Measurements from ENCODE around the gene SFTPD.

SFTPD gene

DNA sequence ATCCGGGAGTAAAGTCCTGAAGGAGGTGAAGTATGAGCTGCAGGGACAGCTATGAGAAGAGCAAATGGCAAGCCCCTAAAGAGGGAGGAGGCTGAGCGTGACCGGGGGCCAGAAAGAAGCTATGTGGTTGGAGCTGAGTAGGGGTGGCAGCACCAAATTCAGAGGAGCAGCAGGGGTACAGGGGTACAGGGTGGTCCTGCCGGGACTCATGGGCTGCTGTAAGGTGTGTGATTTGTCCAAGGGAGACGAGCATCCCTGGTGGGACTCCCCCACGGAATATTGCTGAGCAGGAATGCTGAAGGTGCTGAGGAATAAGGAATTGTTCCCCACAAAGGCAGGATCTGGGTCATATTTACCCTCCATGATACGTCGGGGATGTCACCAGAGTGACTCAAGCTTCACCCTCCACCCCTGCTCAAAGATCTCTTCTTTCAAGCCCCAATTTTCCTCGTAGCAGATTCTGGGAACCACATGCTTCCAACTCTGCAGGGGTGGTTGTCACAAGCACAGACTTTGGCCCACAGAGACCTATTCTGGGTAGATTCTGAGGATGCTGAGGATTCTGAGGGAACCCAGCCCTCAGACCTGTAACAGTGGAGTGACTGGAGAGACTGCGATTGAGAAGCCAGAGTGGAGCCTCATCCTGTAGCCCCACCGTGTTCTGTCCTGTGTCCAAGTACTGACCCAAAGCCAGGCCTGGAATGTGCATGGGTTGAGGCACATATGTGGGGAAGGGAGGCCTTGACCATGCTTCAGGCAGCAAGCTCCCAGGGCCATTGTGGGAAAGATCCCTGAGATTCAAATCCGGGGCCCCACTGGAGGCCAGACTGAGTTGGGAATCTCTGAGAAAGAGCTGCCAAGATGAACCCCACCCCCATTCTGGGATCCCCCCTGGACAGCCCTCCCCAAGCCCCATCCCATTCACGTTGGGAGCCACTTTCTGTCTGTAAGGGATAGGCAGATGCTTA lies 4.2 kb downstream of the SFTPD start:
- DNase-seq: no peak

DNA sequence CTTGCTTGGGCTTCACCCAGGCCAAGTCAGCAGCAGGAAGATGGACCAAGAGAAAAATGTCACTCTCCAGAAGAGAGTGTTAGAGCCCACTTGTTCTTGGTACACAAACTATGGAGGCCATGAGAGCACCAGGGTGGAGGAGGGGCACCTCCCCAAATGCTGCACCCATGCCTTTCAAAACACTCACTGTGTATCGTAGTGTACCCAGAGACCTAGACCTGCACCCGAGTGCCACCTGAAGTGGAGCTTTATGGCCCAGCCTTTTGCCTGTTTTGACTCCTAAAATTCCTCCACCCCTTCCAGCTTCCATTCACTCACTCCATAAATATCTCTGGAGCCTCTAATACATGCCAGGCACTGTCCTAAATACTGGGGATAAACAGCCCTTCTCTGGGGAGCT lies 5.0 kb downstream of the SFTPD start:
- no peak for DNase-seq

DNA sequence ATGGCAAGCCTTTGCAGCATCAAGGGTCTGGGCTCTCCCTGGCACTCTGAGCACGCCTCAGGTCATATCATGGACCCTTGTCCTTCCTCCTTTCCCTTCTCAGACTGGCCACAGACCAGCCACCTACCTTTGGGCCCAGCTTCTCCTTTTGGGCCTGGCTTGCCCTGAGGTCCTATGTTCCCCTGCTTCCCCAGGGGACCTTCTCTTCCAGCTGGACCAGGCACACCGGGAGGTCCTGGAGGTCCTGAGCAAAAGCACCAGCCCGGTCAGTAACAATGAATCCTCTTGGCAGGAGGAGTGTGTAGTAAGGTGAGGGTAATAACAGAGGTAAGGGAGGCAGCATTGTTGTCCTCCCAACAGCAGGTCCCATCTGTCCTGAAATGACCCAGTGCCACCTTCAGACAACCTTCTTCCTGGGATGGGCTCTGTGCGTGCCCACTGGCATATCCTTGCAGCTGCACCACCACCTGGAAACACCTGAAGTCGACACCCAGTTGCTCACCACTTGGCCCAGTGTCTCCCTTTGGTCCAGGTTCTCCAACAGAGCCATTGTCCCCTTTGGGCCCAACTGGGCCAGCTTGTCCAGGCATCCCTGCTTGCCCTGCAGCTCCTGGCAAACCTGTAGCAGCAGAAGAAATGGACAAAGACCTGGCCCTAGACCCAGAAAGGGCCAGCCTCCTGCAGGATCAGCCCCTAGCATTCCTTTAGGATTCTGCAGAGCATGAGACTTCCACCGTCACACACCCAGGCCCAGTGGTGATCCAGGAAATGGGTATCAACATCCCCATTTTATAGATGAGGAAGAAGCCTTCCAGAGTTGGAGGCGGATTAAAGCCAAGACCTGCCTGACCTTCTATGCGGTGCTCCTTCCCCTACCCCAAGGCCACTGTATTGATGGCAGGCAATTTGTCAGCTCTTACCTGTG lies 6.4 kb downstream of the SFTPD start:
- no peak for DNase-seq

DNA sequence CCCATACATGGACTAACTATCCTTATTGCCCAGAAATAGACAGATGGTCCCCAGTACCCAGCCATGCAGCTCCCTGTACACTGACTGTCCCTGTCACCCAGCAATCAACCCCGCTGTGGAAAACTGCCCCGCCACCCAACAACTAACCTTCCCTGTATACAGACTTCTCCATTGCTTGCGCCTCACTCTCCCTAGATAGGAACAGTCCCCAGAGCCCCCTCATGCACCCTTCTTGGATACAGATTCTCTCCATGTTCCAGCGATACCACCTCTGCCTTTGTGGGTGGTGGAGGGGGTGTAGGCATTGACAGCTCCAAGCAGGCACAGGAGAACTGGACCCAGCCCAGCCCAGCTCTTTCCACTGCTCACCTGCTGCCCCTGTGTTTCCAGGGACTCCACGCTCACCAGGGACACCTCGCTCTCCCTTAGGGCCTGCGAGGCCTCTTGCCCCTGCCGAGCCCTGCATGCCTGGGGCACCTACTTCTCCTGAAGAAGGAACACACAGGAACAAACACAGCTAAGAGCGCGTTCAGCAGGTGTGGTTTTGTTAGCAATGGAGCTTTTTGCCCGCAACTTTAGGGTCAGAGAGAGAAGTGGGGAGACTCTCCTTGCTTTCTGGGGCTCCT lies 7.2 kb downstream of the SFTPD start:
- no peak for DNase-seq

DNA sequence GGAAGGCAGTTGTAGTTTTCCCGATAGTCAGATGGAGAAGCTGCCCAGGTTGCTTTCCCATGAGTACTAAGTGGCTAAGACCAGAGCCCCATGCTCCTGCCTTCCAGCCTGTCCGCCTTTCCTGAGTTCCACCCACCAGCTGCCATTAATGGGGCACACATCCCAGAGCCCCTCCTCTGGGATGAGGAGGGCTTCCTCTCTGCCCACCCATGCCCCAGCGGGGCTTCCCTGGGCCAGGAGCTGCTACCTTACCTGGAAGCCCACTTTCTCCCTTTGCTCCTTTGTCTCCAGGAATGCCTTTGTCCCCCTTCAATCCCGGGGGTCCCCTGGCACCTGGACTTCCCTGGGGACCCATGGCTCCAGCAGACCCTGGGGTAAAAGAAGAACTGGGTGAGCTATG lies 7.8 kb downstream of the SFTPD start:
- DNase-seq: no peak

DNA sequence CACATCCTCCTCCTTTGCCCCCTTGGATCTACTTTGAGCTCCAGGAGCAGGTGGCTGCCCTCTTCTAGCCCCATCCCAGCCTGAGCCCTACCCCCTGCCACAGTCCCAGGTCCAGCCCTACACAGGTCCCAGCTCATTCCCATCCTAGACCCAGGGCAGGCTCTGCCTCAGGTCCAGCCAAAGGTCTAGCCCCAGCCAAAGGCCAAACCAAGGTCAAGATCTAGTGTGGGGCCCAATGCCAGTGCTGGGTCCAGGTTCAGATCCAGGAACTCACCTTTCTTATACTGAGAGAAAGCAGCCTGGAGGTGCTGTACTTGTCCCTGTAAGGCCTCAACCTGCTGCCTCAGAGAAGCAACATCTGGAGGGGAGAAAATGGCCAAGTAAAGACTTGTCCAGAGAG lies 8.5 kb downstream of the SFTPD start:
- no peak for DNase-seq

DNA sequence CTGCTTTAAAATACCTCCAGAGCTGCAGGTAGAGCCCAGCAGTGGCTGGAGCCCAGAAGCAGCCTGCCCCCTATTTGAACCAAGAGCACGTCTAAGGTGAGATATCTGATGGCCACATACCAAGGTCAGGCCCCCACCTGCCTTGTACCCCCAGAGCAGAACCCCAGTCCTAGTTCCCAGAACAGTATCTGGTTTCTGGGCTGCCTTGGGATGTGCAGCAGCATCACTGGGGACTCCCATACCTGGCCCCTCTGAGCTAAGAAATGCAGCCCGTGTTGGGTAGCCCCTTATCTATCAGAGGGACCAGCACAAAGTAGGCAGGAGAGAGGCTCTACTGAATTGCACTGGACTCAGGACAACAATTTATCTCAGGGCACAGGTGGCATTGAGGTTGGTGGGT lies 8.9 kb downstream of the SFTPD start:
- DNase-seq: no peak

DNA sequence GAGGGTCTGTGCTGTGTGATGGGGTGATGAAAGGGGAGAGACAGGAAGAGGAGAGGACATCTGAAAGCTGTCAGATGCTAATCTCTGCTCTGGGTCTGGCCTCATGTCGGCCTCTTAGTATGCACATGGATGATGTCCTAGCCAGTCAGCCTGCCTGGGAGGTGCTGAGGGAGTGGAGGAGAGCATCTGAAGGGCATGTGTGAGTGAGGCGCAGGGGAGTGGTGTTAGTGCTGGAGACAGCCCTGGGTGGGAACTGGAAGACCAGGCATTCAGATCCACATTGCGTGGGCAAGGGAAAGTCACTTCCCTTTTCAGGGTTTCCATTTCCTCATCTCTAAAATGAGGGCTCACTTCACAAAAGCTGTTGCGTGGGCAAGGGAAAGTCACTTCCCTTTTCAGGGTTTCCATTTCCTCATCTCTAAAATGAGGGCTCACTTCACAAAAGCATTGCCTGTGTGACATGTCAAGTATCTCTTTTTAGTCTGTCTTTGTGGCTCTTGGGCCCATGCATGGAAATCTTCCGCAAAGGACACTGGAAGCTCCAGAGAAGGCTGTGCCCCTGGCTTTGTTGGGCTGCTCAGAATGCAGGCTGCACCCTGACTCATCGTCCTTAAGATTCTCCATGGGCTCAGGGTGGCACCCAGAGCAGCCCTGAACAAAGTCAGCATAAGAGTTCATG lies 10.0 kb downstream of the SFTPD start:
- DNase-seq: no peak

DNA sequence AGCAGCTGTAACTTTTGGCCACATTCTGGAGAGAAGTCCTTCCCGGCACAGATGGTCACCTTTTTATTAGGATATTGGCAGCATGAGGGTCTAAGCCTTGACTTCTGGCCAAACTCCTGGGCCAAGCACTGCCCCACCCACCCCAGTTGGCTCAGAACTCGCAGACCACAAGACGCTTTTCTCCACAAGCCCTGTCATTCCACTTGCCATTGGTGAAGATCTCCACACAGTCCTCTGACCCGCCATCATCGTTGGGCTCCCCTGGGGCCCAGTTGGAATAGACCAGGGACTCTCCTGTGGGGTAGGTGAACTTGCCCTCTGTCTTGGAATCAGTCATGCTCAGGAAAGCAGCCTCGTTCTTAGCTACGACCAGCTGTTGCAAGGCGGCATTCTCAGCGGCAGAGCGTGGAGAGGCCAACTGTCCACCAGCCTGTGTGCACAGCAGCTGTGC lies 11.2 kb downstream of the SFTPD start:
- no peak for DNase-seq

DNA sequence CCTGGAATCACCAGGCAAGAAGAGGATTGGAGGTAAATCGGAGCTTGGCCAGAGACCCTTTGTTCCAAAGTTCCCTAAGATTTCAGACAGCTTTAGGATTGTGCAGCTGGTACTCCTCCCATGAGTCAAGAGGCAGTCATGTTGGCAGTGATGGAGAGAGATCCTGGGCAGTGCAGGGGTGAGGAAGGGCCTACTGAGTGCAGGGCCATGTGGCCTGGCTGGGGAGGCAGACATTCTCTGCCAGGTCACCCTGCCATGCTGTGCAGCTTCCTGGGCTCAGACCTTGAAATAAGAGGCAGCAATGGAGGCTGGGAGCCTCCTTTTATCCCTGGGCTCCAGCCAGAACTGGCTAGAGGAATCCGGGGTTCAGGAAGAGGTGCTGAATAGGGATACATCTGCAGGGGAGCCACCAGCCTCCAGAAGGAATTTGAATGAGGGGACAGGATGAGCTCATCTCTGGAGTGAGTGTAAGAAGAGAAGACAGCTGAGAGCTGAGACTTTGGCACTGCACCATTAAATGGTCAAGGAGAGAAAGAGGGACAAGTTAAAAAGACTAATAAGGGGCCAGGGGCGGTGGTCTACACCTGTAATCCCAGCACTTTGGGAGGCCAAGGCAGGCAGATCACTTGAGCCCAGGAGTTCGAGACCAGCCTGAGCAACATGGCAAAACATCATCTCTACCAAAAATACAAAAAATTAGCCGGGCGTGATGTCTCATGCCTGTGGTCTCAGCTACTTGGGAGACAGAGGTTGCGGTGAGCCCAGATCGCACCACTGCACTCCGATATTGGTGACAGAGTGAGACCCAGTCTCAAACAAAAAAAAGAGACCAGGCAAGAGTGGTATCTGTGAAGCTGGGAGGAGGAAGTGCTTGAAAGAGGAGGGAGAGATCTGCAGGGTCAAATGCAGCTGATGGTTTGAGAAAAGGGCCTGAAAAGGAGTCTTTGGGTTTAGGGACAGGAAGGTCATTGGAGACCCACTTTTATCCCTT lies 12.0 kb downstream of the SFTPD start:
- DNase-seq: no peak

DNA sequence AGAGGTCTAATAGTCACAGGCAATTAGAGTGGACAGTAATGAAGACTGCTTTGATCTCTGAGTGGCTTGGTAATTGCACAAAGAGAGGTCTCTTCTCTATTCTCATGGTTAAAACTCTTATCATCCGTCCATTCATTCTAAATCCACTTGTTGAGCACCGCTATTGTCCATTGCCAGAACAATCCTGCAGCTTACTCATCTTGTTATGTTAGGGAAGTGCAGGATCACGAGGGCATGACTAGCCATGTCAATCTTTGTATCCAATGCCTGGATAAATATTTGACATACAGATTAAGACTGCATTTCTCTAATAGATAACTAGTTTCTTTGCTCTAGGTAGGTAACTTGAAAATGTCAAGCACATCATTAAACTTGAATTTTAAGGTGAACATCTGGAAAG lies 14.9 kb downstream of the SFTPD start:
- DNase-seq: no peak

DNA sequence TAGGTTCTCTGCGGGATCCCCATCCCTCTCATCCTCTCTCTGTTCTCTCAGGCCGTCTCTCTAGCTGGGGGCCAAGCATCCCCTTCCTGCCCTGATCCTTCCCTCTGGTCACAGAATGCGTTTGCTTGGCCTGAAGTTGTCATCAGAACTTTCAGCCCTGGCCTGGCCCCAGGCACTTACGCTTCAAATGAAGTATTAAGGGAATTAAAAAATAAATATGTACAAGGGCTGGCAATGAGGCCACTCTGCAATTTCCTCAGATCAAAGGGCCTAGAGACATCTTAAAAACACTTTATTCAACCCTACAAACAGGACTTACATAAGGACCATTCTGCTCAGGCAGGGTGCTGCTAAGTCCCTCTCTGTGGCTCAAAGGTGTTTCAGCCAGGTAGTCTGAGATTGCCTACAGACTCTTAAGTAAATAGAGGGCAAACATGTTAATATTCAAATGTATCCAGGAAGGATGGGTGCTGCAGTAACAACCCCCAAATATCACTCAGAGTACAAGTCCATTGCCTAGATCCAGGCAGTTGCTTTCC lies 16.0 kb downstream of the SFTPD start:
- no peak for DNase-seq

DNA sequence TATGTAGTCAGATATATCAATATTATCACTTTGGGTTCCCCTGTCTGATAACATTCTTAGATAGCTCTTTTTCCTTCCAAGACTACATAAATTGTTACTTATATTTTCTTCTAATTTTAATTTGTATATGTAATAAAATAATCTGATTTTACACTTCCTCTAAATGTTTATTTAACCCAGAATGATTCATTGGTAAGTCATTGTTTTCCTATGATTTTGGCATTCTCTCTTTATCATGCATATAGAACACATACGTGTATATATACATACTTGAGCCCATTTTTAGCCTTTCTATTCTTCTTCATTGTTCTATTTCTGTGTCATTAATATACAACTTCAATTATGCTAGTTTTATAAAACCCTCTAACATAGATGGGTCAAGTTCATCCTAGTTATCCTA lies 16.6 kb downstream of the SFTPD start:
- no peak for DNase-seq

DNA sequence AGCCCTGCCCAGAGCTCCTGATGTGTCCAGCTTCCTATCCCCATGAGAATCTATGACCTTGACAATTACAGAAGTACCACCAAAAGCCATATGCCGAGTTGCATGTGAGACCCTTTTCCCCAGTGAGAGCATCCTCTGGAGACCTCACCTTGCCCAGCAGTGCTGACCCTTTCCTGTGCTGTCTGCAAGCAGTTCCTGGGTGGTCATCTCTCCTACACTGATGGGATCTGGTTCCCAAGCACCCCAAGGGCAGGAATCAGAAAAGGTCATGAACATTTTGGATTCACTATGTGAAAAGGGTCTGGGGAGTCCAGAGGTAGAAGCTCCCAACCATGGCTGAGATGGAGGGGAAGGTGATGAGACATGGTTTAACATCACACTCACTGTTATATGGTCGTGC lies 18.2 kb downstream of the SFTPD start:
- DNase-seq: no peak

DNA sequence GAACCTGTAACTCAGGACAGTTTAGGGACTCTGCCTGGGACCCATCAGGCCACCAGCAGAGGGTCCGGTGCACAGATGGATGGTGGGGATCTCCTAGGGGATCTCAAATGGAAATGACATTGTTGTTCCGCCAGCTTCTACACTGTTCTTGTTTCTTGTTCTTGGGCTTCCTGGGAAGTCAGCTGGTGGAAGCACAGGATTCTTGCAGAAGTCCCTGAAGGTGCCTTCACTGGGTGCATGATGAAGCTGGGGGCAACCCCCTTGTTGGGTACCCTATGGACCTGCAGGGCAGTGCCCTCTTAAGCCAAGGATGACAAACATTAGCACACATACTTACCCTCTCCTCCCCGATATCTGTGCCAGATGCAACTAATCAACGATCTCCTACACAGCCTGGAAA lies 18.6 kb downstream of the SFTPD start:
- DNase-seq: no peak

DNA sequence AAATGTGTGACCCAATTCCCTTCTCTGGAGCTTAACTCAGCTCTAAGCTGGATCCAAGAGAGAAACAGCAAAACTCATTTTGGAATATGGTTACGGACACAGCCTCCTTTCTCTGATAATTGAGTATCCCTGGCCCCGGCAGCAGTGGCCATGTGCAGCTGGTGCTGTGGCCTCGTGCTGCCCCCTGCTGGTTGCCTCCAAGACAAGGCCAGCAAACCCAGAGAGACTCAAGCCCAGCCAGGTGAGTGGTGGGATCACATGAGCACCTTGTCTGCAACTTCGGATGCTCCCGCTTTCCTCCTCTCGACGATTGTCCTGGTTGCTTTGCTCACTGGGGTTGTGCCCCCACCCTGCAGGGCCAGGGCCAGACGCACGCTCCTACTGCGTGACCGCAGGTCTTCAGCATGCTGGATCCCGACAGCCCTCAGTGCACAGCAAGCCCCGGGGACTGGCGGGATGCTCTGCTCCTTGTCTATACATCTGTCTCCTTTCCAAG lies 19.4 kb downstream of the SFTPD start:
- DNase-seq: peak; percentile 37 to 78

DNA sequence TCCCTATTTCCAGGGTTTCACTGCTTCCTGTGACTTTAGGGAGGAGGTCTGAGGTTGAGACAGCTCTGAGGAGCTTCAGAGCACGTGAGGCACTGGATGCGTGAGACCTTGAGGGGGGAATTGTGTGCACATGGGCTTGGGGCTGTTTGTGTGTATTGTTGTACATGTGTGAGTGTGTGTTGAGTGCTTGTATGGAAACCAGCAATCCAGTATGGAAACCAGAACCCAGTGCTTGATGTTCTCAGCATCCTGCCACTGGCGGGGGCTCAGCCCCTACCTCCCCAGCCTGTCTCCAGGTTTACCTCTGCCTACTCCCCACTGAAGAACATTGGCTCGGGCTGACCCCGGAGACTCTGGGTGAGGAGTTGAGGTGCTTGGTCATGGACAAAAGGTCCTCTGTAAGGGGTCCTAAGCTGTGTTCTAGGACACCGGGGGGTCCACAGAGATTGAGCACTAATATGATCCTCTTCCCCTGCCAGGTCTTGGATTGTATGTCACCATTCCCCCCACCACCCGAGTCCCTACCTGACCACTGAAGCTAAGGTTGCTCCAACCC lies 20.8 kb downstream of the SFTPD start:
- no peak for DNase-seq

DNA sequence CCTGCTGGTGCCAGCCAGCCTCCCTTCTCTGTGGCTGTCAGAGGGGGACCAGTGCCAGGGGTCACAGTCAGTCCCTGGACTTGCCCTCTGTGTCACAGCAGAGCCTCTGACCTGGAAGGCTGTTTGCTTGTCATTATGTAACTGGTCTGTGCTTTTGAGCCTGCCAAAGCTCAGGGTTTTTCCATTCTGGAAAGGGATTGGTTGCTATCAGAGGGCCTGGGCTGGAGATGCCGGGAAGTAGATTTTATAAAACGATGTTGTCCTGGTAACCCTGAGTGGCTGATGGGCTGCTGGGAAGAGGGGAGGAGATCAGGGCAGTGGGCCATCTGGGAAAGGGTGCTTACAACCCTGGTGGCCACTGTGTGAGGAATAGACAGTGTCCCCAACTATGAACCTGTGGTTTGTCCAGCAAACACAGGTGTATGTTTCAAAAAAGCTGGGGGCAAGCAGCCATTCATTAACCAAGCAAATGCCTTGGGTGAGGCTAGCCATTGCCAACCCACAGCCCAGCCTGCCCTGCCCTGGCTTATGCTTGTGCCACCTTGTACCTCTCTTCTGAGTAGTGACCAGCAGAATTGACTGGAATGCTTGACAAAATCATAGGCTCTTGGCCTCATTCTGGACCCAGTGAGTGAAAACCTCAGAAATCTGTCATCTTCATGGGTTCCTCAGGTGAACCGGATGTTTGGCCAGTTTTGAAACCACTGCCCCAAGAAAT lies 21.6 kb downstream of the SFTPD start:
- DNase-seq: no peak

DNA sequence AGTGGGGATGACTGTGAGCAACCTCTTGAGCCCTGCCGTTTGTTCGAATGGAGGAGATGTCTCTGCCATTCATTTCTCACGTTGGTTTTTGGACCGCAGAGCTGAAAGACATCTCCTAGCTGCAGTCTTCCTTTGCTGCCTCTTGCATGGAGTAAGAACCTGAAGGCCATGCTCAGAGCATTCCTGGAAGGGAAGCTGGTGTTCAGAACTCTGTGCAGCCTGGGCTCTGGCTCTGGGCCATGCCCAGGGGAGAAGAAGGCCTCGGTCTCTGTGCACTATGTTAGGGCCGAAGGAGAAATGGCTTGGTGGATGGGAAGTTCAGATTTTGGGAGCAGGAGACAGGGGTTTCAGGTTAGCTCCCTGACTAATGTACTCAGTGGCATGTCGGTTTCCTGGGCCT lies 22.9 kb downstream of the SFTPD start:
- DNase-seq: no peak

DNA sequence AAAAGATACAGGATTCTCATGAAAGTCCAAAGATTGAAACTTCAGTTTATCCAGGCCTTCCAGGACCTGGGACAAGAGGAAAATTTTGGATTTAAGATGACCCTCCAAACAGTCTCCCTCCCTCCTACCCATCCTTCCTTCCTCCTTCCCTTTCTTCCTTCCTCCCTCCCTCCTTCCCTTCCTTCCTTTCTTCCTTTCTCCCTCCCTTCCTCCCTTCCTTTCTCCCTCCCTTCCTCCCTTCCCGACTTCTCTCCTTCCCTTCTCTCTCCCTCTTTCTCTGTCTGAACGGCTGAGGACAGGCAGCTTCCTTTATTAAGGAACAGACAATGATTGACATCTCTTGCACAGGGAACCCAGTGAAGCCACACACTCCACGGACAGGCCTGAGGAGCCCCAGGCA lies 23.3 kb downstream of the SFTPD start:
- no peak for DNase-seq

Data from NCI-H526 (cell line).